HAP-1 (cell line): Measurements from ENCODE around the gene ANKRD28.
A peak's percentile ranks its signal among the peaks of the same experiment; 100 is the strongest.

Experiments
- DNase-seq, 2 experiments: peaks; one replicate each; pipeline ENCODE4 v3.0.0-alpha.2; 2016 to 2020; ENCODE audit warnings: low spot score in 2 of 2
- H3K27me3 ChIP-seq: fragments of 250-450 bp; sonication (Bioruptor Pico); 2 replicates; pipeline ENCODE4 v1.5.1; 2020; ENCODE audit warnings: low read depth, mild to moderate bottlenecking, moderate library complexity
- H3K36me3 ChIP-seq: fragments of 250-450 bp; sonication (Bioruptor Pico); replicated peaks from 2 replicates; pipeline ENCODE4 v1.5.1; 2020; ENCODE audit warnings: mild to moderate bottlenecking
- H3K4me1 ChIP-seq: fragments of 250-450 bp; sonication (Bioruptor Pico); 2 replicates; pipeline ENCODE4 v1.5.1; 2020; ENCODE audit warnings: mild to moderate bottlenecking
- H3K4me3 ChIP-seq: fragments of 250-450 bp; sonication (Bioruptor Pico); 2 replicates; pipeline ENCODE4 v1.5.1; 2020; ENCODE audit warnings: mild to moderate bottlenecking, moderate library complexity
- H3K9me3 ChIP-seq: fragments of 250-450 bp; sonication (Bioruptor Pico); 2 replicates; pipeline ENCODE4 v1.5.1; 2020; ENCODE audit warnings: mild to moderate bottlenecking, moderate library complexity
- in situ Hi-C: fragments of 300-500 bp; cut with MboI; formaldehyde crosslinking; loops from 3 replicates; pipeline ENCODE4 v1.14.3; 2020; ENCODE audit warnings: low sequenced_read_pairs, inconsistent platforms, mixed read lengths

ANKRD28 gene

DNA sequence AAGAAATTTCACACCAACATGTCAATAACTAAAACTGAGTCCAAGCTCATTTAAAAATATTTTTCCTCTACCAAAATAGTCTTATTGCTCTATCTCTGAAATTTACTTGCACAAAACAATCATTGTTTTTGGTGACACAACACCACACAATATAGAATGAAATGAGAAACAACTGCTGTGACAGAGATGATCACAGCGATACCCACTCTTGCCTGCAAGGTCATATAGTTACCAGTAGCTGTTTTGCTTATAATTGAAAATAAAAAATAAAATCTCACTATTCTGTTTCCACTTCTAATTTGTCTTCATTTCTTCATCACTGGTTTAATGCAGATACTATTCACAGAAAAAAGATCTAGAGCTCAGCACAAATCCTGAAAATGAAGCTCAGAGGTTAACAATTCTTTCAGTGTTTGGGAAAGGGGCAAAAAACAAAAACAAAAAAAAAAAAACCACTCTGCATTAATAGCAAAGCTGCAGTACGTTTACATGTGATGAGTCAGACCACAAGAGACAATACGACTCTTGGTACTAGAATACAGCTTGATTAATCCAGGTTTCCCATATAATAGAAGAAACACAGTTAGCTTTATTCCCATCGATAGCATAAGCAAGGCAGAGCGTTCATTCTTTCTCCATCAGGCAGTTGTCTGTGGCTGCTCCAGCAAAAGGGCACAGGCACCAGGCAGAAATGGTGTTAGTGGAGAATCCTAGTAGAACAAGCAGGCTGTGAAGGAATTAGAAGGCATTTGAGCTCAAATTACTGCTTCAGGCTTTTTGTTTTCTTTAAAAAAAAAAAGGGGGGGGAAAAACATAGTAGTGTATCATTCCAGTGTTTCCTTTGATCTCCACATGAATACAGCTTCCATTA, 773 bp downstream of the ANKRD28 start:
- DNase-seq = peak; percentile 38 to 43
- no peaks in the 10 kb centered on the region for H3K9me3 ChIP-seq
- peaks cover 36% of the 10 kb centered on the region for H3K4me1 ChIP-seq
- no peaks in the 10 kb centered on the region for H3K36me3 ChIP-seq
- H3K4me3 ChIP-seq = no peak overlapping the region
- in situ Hi-C loops = no loop called here
- H3K27me3 ChIP-seq = no peaks in the 10 kb centered on the region

DNA sequence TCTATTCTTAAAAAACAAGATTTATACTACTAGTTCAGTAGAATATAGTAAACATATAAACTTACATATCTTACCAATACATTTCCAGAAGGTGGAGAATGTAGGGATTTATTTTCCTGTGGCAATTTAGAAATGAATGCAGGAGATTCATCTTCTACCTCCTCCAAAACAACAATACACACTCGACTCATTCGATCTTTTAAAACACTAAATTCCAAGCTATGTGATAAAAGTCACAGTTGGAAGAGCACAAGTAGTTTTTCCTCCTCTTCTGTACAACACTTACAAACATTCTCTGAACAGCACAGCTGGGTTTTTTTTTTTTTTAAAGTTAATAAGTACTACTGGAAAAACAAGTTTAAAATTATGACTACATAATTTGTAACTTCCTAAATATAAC, 1.4 kb downstream of the ANKRD28 start:
- Histone ChIP-seq H3K9me3 (no peaks in the 10 kb centered on the region), H3K27me3 (no peaks in the 10 kb centered on the region), H3K4me1 (peaks cover 32% of the 10 kb centered on the region), H3K36me3 (no peaks in the 10 kb centered on the region), H3K4me3 (no peak overlapping the region)
- in situ Hi-C loops = no loop called here
- no peak for DNase-seq

DNA sequence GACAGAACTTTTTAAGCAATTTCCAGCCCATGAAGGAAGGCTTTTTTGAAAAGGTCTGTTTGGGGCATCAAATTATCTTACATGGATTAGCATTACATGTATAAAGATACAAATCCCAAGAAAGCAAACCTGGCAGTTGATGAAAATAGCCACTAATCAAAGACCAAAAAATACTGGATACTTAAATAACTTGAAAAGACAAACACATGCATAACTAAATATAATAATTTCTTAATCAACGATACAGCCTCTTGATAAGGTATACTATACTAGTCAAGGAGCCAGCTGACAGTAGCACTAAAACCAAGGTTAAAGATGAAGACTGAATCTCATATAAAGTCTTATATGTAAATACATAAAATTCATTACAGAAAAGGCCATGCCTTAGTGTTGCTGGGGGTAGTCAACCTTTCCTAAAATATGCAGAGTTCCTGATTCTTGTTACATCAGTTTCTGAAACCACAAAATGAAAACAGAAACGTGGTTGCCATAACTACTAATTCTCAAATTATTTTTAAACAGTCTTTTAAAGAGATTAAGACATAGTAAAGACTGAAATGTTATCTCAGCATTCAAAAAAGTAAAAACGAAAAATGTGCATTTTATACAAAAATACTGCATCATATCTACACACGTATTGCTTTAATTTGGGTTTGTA, 2.0 kb downstream of the ANKRD28 start:
- Histone ChIP-seq H3K4me3 (no peak overlapping the region), H3K36me3 (no peaks in the 10 kb centered on the region), H3K27me3 (no peaks in the 10 kb centered on the region), H3K9me3 (no peaks in the 10 kb centered on the region), H3K4me1 (peaks cover 27% of the 10 kb centered on the region)
- in situ Hi-C loops = no loop called here
- no peak for DNase-seq

DNA sequence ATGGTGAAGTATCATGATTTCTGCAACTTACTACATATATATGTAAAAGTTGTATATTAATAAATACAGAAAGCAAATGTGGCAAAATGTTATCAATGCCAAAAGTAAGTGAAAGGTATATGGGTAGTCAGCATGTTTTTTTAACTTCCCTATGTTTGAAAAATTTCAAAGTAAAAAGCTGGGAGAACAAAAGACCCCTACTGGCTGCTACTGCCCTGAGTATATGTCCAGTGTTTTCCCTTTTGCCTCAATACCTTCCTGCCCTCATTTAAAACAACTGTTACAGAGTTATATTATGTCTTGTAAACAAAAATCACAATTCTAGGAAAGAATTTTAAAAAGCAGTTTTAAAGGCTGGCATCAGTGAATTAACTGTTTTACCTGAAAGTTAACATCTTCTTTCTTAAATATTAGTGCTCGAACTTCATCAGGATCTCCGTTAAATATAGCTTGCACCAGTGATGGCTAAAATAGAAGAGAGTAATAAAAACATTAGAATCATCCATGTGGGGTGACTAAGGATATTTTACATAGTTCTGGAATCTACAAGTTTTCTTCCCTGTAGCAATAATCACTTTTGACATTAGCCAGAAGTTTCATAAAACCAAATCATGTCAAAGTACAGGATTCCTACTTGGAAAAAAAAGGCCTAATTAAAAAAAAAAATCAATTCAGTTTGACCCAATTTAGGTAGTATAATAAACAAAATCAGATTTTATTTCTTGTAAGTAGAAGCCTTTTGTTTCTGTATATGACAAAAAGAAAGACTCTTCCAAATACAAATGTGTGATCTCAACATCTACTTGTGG, 2.7 kb downstream of the ANKRD28 start:
- no peaks in the 10 kb centered on the region for H3K36me3 ChIP-seq
- H3K4me3 ChIP-seq = no peak overlapping the region
- no peak for DNase-seq
- in situ Hi-C loops = no loop called here
- H3K9me3 ChIP-seq = no peaks in the 10 kb centered on the region
- H3K27me3 ChIP-seq = no peaks in the 10 kb centered on the region
- peaks cover 26% of the 10 kb centered on the region for H3K4me1 ChIP-seq

- DNase-seq = no peak
- no peak overlapping the region for H3K4me3 ChIP-seq
These were observed 3.4 kb downstream of the ANKRD28 start for GRCh38 chr3:15794303-15794771.

DNA sequence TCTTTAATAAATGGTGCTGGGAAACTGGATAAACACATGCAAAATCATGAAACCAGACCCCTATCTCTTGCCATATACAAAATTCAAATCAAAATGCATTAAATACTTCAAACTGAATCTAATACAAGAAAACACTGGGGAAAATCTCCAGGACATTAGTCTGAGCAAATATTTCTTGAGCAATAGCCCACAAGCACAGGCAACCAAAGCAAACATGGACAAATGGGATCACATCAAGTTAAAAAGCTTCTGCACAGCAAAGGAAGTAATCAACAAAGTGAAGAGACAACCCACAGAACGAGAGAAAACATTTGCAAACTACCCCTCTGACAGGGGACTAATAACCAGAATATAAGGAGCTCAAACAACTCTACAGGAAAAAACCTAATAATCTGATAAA, 6.3 kb downstream of the ANKRD28 start:
- H3K4me1 ChIP-seq = peaks cover 10% of the 10 kb centered on the region
- no peaks in the 10 kb centered on the region for H3K36me3 ChIP-seq
- DNase-seq = no peak
- no peaks in the 10 kb centered on the region for H3K27me3 ChIP-seq
- no peak overlapping the region for H3K4me3 ChIP-seq
- no peaks in the 10 kb centered on the region for H3K9me3 ChIP-seq
- in situ Hi-C loops = no loop called here

More at GRCh38 chr3:15794303-15794771, 3.4 kb downstream of the ANKRD28 start:
- in situ Hi-C loops = no loop called here
- Histone ChIP-seq H3K27me3 (no peaks in the 10 kb centered on the region), H3K36me3 (no peaks in the 10 kb centered on the region), H3K9me3 (no peaks in the 10 kb centered on the region), H3K4me1 (peaks cover 26% of the 10 kb centered on the region)

- H3K36me3 ChIP-seq = no peaks in the 10 kb centered on the region
These were observed 9.8 kb downstream of the ANKRD28 start for GRCh38 chr3:15787941-15788340.

DNA sequence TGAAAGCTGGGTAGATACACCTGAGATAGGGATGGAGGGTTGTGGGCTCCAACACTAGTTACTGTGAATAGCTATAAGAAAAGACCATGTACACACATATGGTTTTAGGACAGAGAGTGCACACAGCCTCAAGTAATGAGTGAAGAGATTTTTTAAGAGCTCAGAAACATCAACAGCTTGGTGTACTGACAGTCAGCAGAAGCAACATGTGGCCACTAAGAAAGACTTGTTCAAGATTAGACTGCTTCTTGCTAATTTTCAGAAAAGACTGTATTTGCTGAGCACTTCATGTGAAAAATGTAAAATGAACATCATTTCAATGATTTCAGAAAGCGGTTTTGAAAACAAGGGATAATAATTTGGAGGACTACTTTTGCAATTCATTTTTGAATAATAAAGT, 10.3 kb downstream of the ANKRD28 start:
- H3K4me3 ChIP-seq = no peak overlapping the region
- in situ Hi-C loops = no loop called here
- H3K4me1 ChIP-seq = no peaks in the 10 kb centered on the region
- H3K9me3 ChIP-seq = no peaks in the 10 kb centered on the region
- H3K36me3 ChIP-seq = no peaks in the 10 kb centered on the region
- H3K27me3 ChIP-seq = no peaks in the 10 kb centered on the region
- no peak for DNase-seq

More at GRCh38 chr3:15787941-15788340, 9.8 kb downstream of the ANKRD28 start:
- in situ Hi-C loops = no loop called here
- no peaks in the 10 kb centered on the region for H3K9me3 ChIP-seq
- H3K27me3 ChIP-seq = no peaks in the 10 kb centered on the region
- no peaks in the 10 kb centered on the region for H3K4me1 ChIP-seq
- H3K4me3 ChIP-seq = no peak overlapping the region
- no peak for DNase-seq

- in situ Hi-C loops = no loop called here
- Histone ChIP-seq H3K4me3 (no peak overlapping the region), H3K4me1 (no peaks in the 10 kb centered on the region)
These were observed 14.3 kb downstream of the ANKRD28 start for GRCh38 chr3:15783361-15783969.

GRCh38 chr3:15782429-15782828, 15.3 kb downstream of the ANKRD28 start:
- Histone ChIP-seq H3K27me3 (no peaks in the 10 kb centered on the region), H3K9me3 (no peaks in the 10 kb centered on the region), H3K4me3 (no peak overlapping the region), H3K4me1 (no peaks in the 10 kb centered on the region), H3K36me3 (no peaks in the 10 kb centered on the region)
- DNase-seq = no peak
- in situ Hi-C loops = no loop called here

More at GRCh38 chr3:15783361-15783969, 14.3 kb downstream of the ANKRD28 start:
- no peaks in the 10 kb centered on the region for H3K27me3 ChIP-seq
- H3K36me3 ChIP-seq = no peaks in the 10 kb centered on the region
- no peak for DNase-seq
- no peaks in the 10 kb centered on the region for H3K9me3 ChIP-seq

DNA sequence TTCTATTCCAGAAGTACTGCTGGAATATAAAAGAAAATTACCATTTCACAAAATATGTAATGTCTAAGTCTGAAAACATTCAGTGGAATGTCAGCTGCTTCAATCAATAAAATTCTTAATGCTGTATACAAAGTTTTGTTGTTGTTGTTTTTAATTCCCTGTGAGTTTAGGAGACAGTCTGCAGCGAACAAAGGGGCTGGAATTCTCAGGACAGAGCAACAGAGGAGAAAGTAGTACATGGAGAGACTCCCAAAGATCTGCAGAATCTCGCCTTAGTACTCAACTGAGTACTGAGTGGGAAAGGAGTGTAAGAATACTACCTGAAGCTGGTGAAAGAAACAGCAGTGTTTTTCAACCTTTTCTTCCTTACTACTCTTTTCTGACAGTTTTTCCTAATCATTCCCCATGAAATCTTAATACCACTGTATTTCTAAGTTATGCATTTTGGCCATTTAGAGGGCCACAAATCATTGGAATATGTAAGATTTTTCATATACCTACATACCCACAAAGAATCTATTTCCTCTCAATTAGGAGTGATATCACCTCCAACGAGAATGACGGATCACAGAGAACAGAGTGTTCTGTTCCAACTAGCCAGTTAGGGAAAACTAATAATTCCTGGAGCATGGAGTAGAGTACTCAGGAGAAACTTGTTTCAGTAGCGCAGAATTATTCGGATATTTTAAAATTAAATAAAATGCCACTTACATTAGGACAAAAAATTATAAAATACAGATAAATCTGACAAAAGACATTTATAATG, 16.0 kb downstream of the ANKRD28 start:
- H3K27me3 ChIP-seq = no peaks in the 10 kb centered on the region
- no peaks in the 10 kb centered on the region for H3K4me1 ChIP-seq
- H3K9me3 ChIP-seq = no peaks in the 10 kb centered on the region
- H3K4me3 ChIP-seq = no peak overlapping the region
- no peaks in the 10 kb centered on the region for H3K36me3 ChIP-seq
- no peak for DNase-seq
- in situ Hi-C loops = no loop called here

- in situ Hi-C loops = no loop called here
- no peaks in the 10 kb centered on the region for H3K36me3 ChIP-seq
- H3K4me3 ChIP-seq = no peak overlapping the region
- H3K9me3 ChIP-seq = no peaks in the 10 kb centered on the region
- H3K27me3 ChIP-seq = no peaks in the 10 kb centered on the region
- no peak for DNase-seq
- H3K4me1 ChIP-seq = no peaks in the 10 kb centered on the region
These were observed 16.6 kb downstream of the ANKRD28 start for GRCh38 chr3:15781131-15781530.

GRCh38 chr3:15779111-15779510, 18.7 kb downstream of the ANKRD28 start:
- Histone ChIP-seq H3K27me3 (no peaks in the 10 kb centered on the region), H3K36me3 (no peaks in the 10 kb centered on the region), H3K4me1 (no peaks in the 10 kb centered on the region), H3K4me3 (no peak overlapping the region), H3K9me3 (no peaks in the 10 kb centered on the region; the same call in 1 of the 2 replicates)
- DNase-seq = no peak
- in situ Hi-C loops = no loop called here
